Measurements from ENCODE around the gene RAB38. TPM values are rescaled to one million over a fixed set of nuclear protein-coding genes. Genes with fewer than 3 reads are reported as not detected.

RAB38 gene
- polyA plus RNA-seq, 1 donor from 2014 or later: not detected

- no peak overlapping the region for H3K4me3 ChIP-seq (ENCODE audit: low read length)
- H3K27ac ChIP-seq (ENCODE audit: low read length): no peak overlapping the region
- H3K79me2 ChIP-seq (replicated peaks; ENCODE audit: insufficient read depth, low read length): no peaks in the 10 kb centered on the region
- no peak for TF ChIP-seq POLR2AphosphoS5 (IDR thresholded peaks at IDR 0.05)
- no peak for TF ChIP-seq CTCF (IDR thresholded peaks at IDR 0.05; ENCODE audit: poor library complexity, severe bottlenecking)
- TF ChIP-seq EP300 (conservative IDR thresholded peaks at IDR 0.05; ENCODE audit: poor library complexity, severe bottlenecking): no peak
- H3K9me3 ChIP-seq (ENCODE audit: low read length): no peaks in the 10 kb centered on the region
- no peak overlapping the region for H3K9ac ChIP-seq (ENCODE audit: low read length)
- H3K4me2 ChIP-seq (ENCODE audit: low read length): no peak overlapping the region
- H3K27me3 ChIP-seq (ENCODE audit: insufficient read depth, low read depth, low read length): no peaks in the 10 kb centered on the region
- H3K9me2 ChIP-seq (ENCODE audit: insufficient read depth, low read length): no peaks in the 10 kb centered on the region
- no peaks in the 10 kb centered on the region for H4K20me1 ChIP-seq (ENCODE audit: insufficient read depth)
- no peak overlapping the region for H2AFZ ChIP-seq (ENCODE audit: low read depth, low read length)
- no peaks in the 10 kb centered on the region for H3K36me3 ChIP-seq (ENCODE audit: insufficient read depth, low read length)
- H3F3A ChIP-seq (ENCODE audit: insufficient read depth, low read length, poor library complexity, severe bottlenecking): no peaks in the 10 kb centered on the region
Measured at GRCh38 chr11:88089134-88089533, 86.1 kb downstream of the RAB38 start.

GRCh38 chr11:88087337-88087736 is 87.9 kb downstream of the RAB38 start:
- no peak overlapping the region for H2AFZ ChIP-seq (ENCODE audit: low read depth, low read length)
- H3K36me3 ChIP-seq (ENCODE audit: insufficient read depth, low read length): no peaks in the 10 kb centered on the region
- no peaks in the 10 kb centered on the region for H3K9me3 ChIP-seq (ENCODE audit: low read length)
- H3K4me2 ChIP-seq (ENCODE audit: low read length): no peak overlapping the region
- H3K27me3 ChIP-seq (ENCODE audit: insufficient read depth, low read depth, low read length): no peaks in the 10 kb centered on the region
- H4K20me1 ChIP-seq (ENCODE audit: insufficient read depth): no peaks in the 10 kb centered on the region
- H3K9me2 ChIP-seq (ENCODE audit: insufficient read depth, low read length): no peaks in the 10 kb centered on the region
- H3K27ac ChIP-seq (ENCODE audit: low read length): no peak overlapping the region
- no peak overlapping the region for H3K9ac ChIP-seq (ENCODE audit: low read length)
- H3K4me3 ChIP-seq (ENCODE audit: low read length): no peak overlapping the region
- TF ChIP-seq TAF1 (IDR thresholded peaks at IDR 0.05; ENCODE audit: low read depth) (no peak), RAD21 (conservative IDR thresholded peaks at IDR 0.05) (no peak), POLR2AphosphoS5 (IDR thresholded peaks at IDR 0.05) (no peak), CTCF (IDR thresholded peaks at IDR 0.05; ENCODE audit: poor library complexity, severe bottlenecking) (no peak), EP300 (conservative IDR thresholded peaks at IDR 0.05; ENCODE audit: poor library complexity, severe bottlenecking) (no peak), MXI1 (conservative IDR thresholded peaks at IDR 0.05; ENCODE audit: poor library complexity, severe bottlenecking) (no peak), EZH2 (IDR thresholded peaks at IDR 0.05; ENCODE audit: borderline replicate concordance, insufficient read depth, low read length, poor library complexity, severe bottlenecking) (no peak), SMC3 (conservative IDR thresholded peaks at IDR 0.05; ENCODE audit: poor library complexity) (no peak)
- TF ChIP-seq, protein P1, sequence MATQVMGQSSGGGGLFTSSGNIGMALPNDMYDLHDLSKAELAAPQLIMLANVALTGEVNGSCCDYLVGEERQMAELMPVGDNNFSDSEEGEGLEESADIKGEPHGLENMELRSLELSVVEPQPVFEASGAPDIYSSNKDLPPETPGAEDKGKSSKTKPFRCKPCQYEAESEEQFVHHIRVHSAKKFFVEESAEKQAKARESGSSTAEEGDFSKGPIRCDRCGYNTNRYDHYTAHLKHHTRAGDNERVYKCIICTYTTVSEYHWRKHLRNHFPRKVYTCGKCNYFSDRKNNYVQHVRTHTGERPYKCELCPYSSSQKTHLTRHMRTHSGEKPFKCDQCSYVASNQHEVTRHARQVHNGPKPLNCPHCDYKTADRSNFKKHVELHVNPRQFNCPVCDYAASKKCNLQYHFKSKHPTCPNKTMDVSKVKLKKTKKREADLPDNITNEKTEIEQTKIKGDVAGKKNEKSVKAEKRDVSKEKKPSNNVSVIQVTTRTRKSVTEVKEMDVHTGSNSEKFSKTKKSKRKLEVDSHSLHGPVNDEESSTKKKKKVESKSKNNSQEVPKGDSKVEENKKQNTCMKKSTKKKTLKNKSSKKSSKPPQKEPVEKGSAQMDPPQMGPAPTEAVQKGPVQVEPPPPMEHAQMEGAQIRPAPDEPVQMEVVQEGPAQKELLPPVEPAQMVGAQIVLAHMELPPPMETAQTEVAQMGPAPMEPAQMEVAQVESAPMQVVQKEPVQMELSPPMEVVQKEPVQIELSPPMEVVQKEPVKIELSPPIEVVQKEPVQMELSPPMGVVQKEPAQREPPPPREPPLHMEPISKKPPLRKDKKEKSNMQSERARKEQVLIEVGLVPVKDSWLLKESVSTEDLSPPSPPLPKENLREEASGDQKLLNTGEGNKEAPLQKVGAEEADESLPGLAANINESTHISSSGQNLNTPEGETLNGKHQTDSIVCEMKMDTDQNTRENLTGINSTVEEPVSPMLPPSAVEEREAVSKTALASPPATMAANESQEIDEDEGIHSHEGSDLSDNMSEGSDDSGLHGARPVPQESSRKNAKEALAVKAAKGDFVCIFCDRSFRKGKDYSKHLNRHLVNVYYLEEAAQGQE (IDR thresholded peaks at IDR 0.05; ENCODE audit: borderline replicate concordance): no peak
- no peaks in the 10 kb centered on the region for H3F3A ChIP-seq (ENCODE audit: insufficient read depth, low read length, poor library complexity, severe bottlenecking)
- H3K79me2 ChIP-seq (replicated peaks; ENCODE audit: insufficient read depth, low read length): no peaks in the 10 kb centered on the region

All from neural cell (in vitro differentiated cells).